ENCODE measurements around the gene GPC5. TPM values are rescaled to one million over a fixed set of nuclear protein-coding genes. Genes with fewer than 3 reads are reported as not detected.

The GPC5 gene
- total and polyA plus RNA-seq, 2 of the 8 experiments (the other 6 are each of a cell fraction or from before 2014, with no cell fraction given): 0.20 to 0.39 TPM

- TF ChIP-seq CHD7 (IDR thresholded peaks at IDR 0.05; ENCODE audit: insufficient replicate concordance, low read length) (no peak), NRF1 (IDR thresholded peaks at IDR 0.05; ENCODE audit: low read depth, low read length) (no peak), MAFK (IDR thresholded peaks at IDR 0.05; ENCODE audit: low read depth, low read length) (no peak), EZH2 (IDR thresholded peaks at IDR 0.05; ENCODE audit: low read depth, low read length, severe bottlenecking) (no peak), FOSL1 (IDR thresholded peaks at IDR 0.05; ENCODE audit: insufficient read depth, low read depth, low read length) (no peak)
Observed at GRCh38 chr13:91724591-91724990, 326.2 kb downstream of the GPC5 start (continued).

Measured in H1 (cell line).